HCT116 (cell line): ENCODE results near the gene SELENOH. TPM values are rescaled to one million over a fixed set of nuclear protein-coding genes. Genes with fewer than 3 reads are reported as not detected.

Experiments
- ATAC-seq: fragments of 200-7000 bp; cut with Tn5 transposase; 2 replicates; pipeline ENCODE4 v1.9.1; 2020; ENCODE audit warnings: mild to moderate bottlenecking, moderate library complexity
- BruUV-seq: library from RNA; stranded (reverse); fragments of 400-500 nt; replicated peaks from 2 replicates; lab custom pipeline; 2021; lab: Mats Ljungman, UMichigan
- CTCF ChIA-PET: fragments of 300-600 bp; sonication (Branson Sonifier 250); formaldehyde crosslinking; loops from one replicate; lab custom pipeline; 2021; ENCODE audit warnings: antibody characterized with exemption; lab: Charles Lee
- POLR2A ChIA-PET: fragments of 300-600, 350-600 bp; sonication (Branson Sonifier 250); formaldehyde crosslinking; loops from one replicate; lab custom pipeline; 2021; ENCODE audit warnings: antibody characterized with exemption; lab: Charles Lee
- RAD21 ChIA-PET, 2 experiments: fragments of 300-600 bp; sonication (Branson Sonifier 250); formaldehyde crosslinking; loops; one replicate each; lab custom pipeline; 2023; ENCODE audit warnings: low total read pairs in 2 of 2; ENCODE audit not compliant: uncharacterized antibody in 2 of 2, unreplicated experiment in 2 of 2, low non-redundant PET in 1 of 2; lab: Charles Lee
- DNase-seq: peaks from one replicate; pipeline ENCODE4 v3.0.0-alpha.2; 2010; ENCODE audit warnings: low read depth, low spot score
- H2AFZ ChIP-seq: fragments of 200-600 bp; shearing (Covaris generic), sonication (generic); 2 replicates; pipeline ENCODE4 v1.6.1; 2017; ENCODE audit warnings: low read depth, mixed run types, mixed read lengths, antibody characterized with exemption, low read length; ENCODE audit not compliant: poor library complexity, severe bottlenecking
- H3K27ac ChIP-seq: 2 replicates; pipeline ENCODE4 v1.5.1; 2012; ENCODE audit warnings: low read depth, low read length
- H3K27me3 ChIP-seq: fragments of 200-600 bp; sonication (generic); 2 replicates; pipeline ENCODE4 v1.6.1; 2016; ENCODE audit warnings: mixed run types, low read length, mixed read lengths; ENCODE audit not compliant: insufficient read depth
- H3K36me3 ChIP-seq, 2 experiments: fragments of 200-500 bp in 1 of 2; fragments of 200-600 bp in 1 of 2; sonication (Bioruptor generic) in 1 of 2; sonication (generic) in 1 of 2; 2 replicates each; pipeline versions ENCODE4 v1.5.1 to v1.6.1; 2014 to 2016; ENCODE audit warnings: low read length in 2 of 2, inconsistent platforms in 1 of 2, mixed read lengths in 1 of 2, mixed run types in 1 of 2; ENCODE audit not compliant: insufficient read depth in 2 of 2, control insufficient read depth in 1 of 2
- H3K4me1 ChIP-seq, 2 experiments: fragments of 200-600 bp in 1 of 2; sonication (generic) in 1 of 2; 2 replicates each; pipeline versions ENCODE4 v1.5.1 to v1.6.1; 2012 to 2017; ENCODE audit warnings: low read length in 2 of 2, inconsistent platforms in 1 of 2, mild to moderate bottlenecking in 1 of 2, mixed read lengths in 1 of 2, mixed run types in 1 of 2, moderate library complexity in 1 of 2; ENCODE audit not compliant: insufficient read depth in 2 of 2, control insufficient read depth in 1 of 2
- H3K4me2 ChIP-seq: fragments of 200-600 bp; sonication (generic); 2 replicates; pipeline ENCODE4 v1.6.1; 2017; ENCODE audit warnings: mixed run types, low read length, mixed read lengths
- H3K4me3 ChIP-seq, 2 experiments: fragments of 200-600 bp in 1 of 2; sonication (generic) in 1 of 2; replicated peaks in 1 of 2; 2 replicates each; pipeline ENCODE4 v1.5.1; 2011 to 2016; ENCODE audit warnings: low read length in 2 of 2, control low read depth in 1 of 2, low read depth in 1 of 2, mild to moderate bottlenecking in 1 of 2, mixed read lengths in 1 of 2, mixed run types in 1 of 2
- H3K79me2 ChIP-seq: fragments of 200-600 bp; sonication (generic); 2 replicates; pipeline ENCODE4 v1.6.1; 2017; ENCODE audit warnings: mild to moderate bottlenecking, mixed run types, low read length, moderate library complexity, mixed read lengths; ENCODE audit not compliant: insufficient read depth
- H3K9ac ChIP-seq: fragments of 200-600 bp; sonication (generic); 2 replicates; pipeline ENCODE4 v1.6.1; 2016; ENCODE audit warnings: low read length, mixed read lengths
- H3K9me2 ChIP-seq: fragments of 200-600 bp; sonication (generic), shearing (Covaris generic); 2 replicates; pipeline ENCODE4 v1.6.1; 2017; ENCODE audit warnings: mixed run types, mild to moderate bottlenecking, moderate library complexity; ENCODE audit not compliant: insufficient read depth
- H3K9me3 ChIP-seq, 2 experiments: fragments of 200-500 bp in 1 of 2; fragments of 200-600 bp in 1 of 2; sonication (Bioruptor generic) in 1 of 2; sonication (generic) in 1 of 2; 2 replicates each; pipeline ENCODE4 v1.6.1; 2014 to 2017; ENCODE audit warnings: low read length in 2 of 2, mixed read lengths in 2 of 2, inconsistent platforms in 1 of 2, low read depth in 1 of 2, mild to moderate bottlenecking in 1 of 2, mixed run types in 1 of 2, moderate library complexity in 1 of 2; ENCODE audit not compliant: control insufficient read depth in 1 of 2, insufficient read depth in 1 of 2
- H4K20me1 ChIP-seq: fragments of 200-600 bp; sonication (generic), shearing (Covaris generic); 2 replicates; pipeline ENCODE4 v1.6.1; 2017; ENCODE audit warnings: mixed run types, mild to moderate bottlenecking, moderate library complexity; ENCODE audit not compliant: insufficient read depth
- CEBPB ChIP-seq: IDR thresholded peaks from 2 replicates; pipeline ENCODE4 v1.6.1; 2012; ENCODE audit warnings: low read depth
- EZH2 ChIP-seq: fragments of 200-600 bp; sonication (generic); IDR thresholded peaks from 2 replicates; pipeline ENCODE4 v1.6.1; 2017; ENCODE audit warnings: antibody characterized with exemption, mixed run types
- JUND ChIP-seq: IDR thresholded peaks from 2 replicates; pipeline ENCODE4 v1.6.1; 2012
- MAX ChIP-seq: IDR thresholded peaks from 2 replicates; pipeline ENCODE4 v1.6.1; 2012
- POLR2A ChIP-seq: IDR thresholded peaks from 2 replicates; pipeline ENCODE4 v1.7.0; 2011; ENCODE audit warnings: borderline replicate concordance; ENCODE audit not compliant: insufficient read depth, insufficient read length; ENCODE audit errors: extremely low read depth
- RAD21 ChIP-seq: IDR thresholded peaks from 2 replicates; pipeline ENCODE4 v1.6.1; 2012; ENCODE audit warnings: low read depth, mild to moderate bottlenecking
- REST ChIP-seq: IDR thresholded peaks from 2 replicates; pipeline ENCODE4 v1.6.1; 2012; ENCODE audit warnings: low read depth
- SIN3A ChIP-seq: IDR thresholded peaks from 2 replicates; pipeline ENCODE4 v1.6.1; 2012; ENCODE audit warnings: low read depth
- SP1 ChIP-seq: IDR thresholded peaks from 2 replicates; pipeline ENCODE4 v1.6.1; 2012; ENCODE audit warnings: low read depth
- SRF ChIP-seq: IDR thresholded peaks from 2 replicates; pipeline ENCODE4 v1.6.1; 2012; ENCODE audit warnings: low read depth
- YY1 ChIP-seq: IDR thresholded peaks from 2 replicates; pipeline ENCODE4 v1.6.1; 2011; ENCODE audit warnings: low read length, low read depth, moderate library complexity, mild to moderate bottlenecking; ENCODE audit not compliant: insufficient replicate concordance; ENCODE audit errors: extremely low read depth
- ZNF274 ChIP-seq: fragments of 200-500 bp; sonication (Bioruptor generic); IDR thresholded peaks from 2 replicates; pipeline ENCODE4 v1.6.1; 2014; ENCODE audit warnings: mild to moderate bottlenecking, low read depth, low read length, inconsistent platforms
- intact Hi-C: fragments of 100-400 bp; cut with micrococcal nuclease; formaldehyde crosslinking; loops from 2 replicates; pipeline ENCODE4 v1.10.0; 2022
- total RNA-seq: library from RNA; stranded (reverse); gene quantifications from one replicate; pipeline ENCODE4 v1.2.1, GENCODE V29; 2021; ENCODE audit not compliant: unreplicated experiment
- TF ChIP-seq, protein P1 (sequence below): IDR thresholded peaks from 2 replicates; pipeline ENCODE4 v1.6.1; 2011; ENCODE audit warnings: mild to moderate bottlenecking, low read length, moderate library complexity; ENCODE audit not compliant: insufficient replicate concordance; ENCODE audit errors: extremely low read depth
- TF ChIP-seq, protein P2 (sequence below), 3 experiments: fragments of 200-600 bp in 1 of 3; sonication (generic) in 1 of 3; IDR thresholded peaks in 2 of 3; conservative IDR thresholded peaks in 1 of 3; 2 replicates each; pipeline ENCODE4 v1.5.1; 2012 to 2017; ENCODE audit warnings: low read depth in 2 of 3, low read length in 2 of 3, antibody characterized with exemption in 1 of 3, borderline replicate concordance in 1 of 3, control low read depth in 1 of 3, mild to moderate bottlenecking in 1 of 3, mixed read lengths in 1 of 3, mixed run types in 1 of 3, moderate library complexity in 1 of 3; ENCODE audit not compliant: insufficient read depth in 1 of 3

Gene SELENOH
- total RNA-seq, 1 experiment from 2014 or later: 194 TPM

DNA sequence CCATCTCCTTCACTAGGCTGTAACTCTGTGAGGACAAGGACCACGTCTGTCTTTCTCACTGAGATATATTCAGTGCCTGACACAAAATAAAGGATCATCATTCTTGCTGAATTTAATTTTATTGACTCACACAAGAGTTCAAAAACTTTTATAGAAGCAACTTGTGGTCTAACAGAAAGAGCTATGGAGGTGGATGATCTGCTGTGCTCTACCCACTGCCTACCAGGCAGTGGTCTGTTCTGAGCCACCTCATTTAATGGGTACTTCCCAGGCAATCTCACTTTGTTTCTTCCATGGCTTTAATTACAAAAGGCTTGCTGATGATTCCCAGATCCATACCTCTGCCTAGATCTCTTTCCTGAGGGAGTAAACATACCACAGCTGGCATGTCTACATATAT, 5.6 kb downstream of the SELENOH start:
- H3K4me2 ChIP-seq: no peak overlapping the region
- ATAC-seq: no peak
- H3K9me3 ChIP-seq: no peaks in the 10 kb centered on the region
- ChIA-PET POLR2A (no interaction called here), RAD21 (no interaction called here), CTCF (interaction anchor here (6.2 kb wide), 1 partner anchor 54 kb away, joined by 95 read pairs; no protein-coding TSS in a partner anchor)
- H3K4me1 ChIP-seq: peaks cover 0 to 15% of the 10 kb centered on the region in 2 experiments; a peak in 2 of 4 replicates
- peaks cover 12 to 23% of the 10 kb centered on the region in 2 experiments; a peak in 3 of 4 replicates for H3K36me3 ChIP-seq
- H3K9me2 ChIP-seq: no peaks in the 10 kb centered on the region
- no peak overlapping the region for H3K9ac ChIP-seq
- H4K20me1 ChIP-seq: no peaks in the 10 kb centered on the region
- H3K27me3 ChIP-seq: no peaks in the 10 kb centered on the region
- no TSS peak for BruUV-seq
- DNase-seq: no peak
- H3K27ac ChIP-seq: no peak overlapping the region
- TF ChIP-seq SIN3A (no peak), SRF (no peak), POLR2A (no peak), SP1 (no peak), REST (no peak), EZH2 (no peak), JUND (no peak), YY1 (no peak), MAX (no peak), CEBPB (no peak), ZNF274 (no peak), RAD21 (no peak)
- TF ChIP-seq, protein P1, sequence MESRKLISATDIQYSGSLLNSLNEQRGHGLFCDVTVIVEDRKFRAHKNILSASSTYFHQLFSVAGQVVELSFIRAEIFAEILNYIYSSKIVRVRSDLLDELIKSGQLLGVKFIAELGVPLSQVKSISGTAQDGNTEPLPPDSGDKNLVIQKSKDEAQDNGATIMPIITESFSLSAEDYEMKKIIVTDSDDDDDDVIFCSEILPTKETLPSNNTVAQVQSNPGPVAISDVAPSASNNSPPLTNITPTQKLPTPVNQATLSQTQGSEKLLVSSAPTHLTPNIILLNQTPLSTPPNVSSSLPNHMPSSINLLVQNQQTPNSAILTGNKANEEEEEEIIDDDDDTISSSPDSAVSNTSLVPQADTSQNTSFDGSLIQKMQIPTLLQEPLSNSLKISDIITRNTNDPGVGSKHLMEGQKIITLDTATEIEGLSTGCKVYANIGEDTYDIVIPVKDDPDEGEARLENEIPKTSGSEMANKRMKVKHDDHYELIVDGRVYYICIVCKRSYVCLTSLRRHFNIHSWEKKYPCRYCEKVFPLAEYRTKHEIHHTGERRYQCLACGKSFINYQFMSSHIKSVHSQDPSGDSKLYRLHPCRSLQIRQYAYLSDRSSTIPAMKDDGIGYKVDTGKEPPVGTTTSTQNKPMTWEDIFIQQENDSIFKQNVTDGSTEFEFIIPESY: no peak
- TF ChIP-seq, protein P2, sequence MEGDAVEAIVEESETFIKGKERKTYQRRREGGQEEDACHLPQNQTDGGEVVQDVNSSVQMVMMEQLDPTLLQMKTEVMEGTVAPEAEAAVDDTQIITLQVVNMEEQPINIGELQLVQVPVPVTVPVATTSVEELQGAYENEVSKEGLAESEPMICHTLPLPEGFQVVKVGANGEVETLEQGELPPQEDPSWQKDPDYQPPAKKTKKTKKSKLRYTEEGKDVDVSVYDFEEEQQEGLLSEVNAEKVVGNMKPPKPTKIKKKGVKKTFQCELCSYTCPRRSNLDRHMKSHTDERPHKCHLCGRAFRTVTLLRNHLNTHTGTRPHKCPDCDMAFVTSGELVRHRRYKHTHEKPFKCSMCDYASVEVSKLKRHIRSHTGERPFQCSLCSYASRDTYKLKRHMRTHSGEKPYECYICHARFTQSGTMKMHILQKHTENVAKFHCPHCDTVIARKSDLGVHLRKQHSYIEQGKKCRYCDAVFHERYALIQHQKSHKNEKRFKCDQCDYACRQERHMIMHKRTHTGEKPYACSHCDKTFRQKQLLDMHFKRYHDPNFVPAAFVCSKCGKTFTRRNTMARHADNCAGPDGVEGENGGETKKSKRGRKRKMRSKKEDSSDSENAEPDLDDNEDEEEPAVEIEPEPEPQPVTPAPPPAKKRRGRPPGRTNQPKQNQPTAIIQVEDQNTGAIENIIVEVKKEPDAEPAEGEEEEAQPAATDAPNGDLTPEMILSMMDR (IDR thresholded peaks at IDR 0.05 in 2 of 3, conservative IDR thresholded peaks at IDR 0.05 in 1 of 3; ENCODE audit: borderline replicate concordance in 1 of 3, insufficient read depth in 1 of 3, low read depth in 2 of 3, low read length in 2 of 3): no peak
- intact Hi-C loops: no loop called here
- no peak overlapping the region for H2AFZ ChIP-seq
- H3K4me3 ChIP-seq: no peak overlapping the region
- H3K79me2 ChIP-seq: peaks cover 20% of the 10 kb centered on the region
